Ovary (tissue), 9 donors: ENCODE results near the gene AGXT2. TPM values are rescaled to one million over a fixed set of nuclear protein-coding genes. Genes with fewer than 3 reads are reported as not detected.

Source experiments
- DNase-seq, 5 donors: peaks; one replicate each; pipeline ENCODE4 v3.0.0-alpha.2; 2019 to 2020
- H3K27ac ChIP-seq, 2 donors: fragments of 200-600 bp; one replicate each; pipeline versions ENCODE4 v1.5.1 to v1.8.0; 2019 to 2022
- H3K27me3 ChIP-seq: fragments of 200-600 bp; one replicate; pipeline ENCODE4 v1.8.0; 2022
- H3K36me3 ChIP-seq: fragments of 200-600 bp; sonication (generic); one replicate; pipeline ENCODE4 v1.5.1; 2019
- H3K4me1 ChIP-seq: one replicate; pipeline ENCODE4 v1.8.1; 2013; ENCODE audit warnings: mild to moderate bottlenecking, moderate library complexity; ENCODE audit not compliant: insufficient read depth
- H3K4me3 ChIP-seq: fragments of 200-600 bp; sonication (generic); one replicate; pipeline ENCODE4 v1.5.1; 2017
- H3K9me3 ChIP-seq, 2 donors: fragments of 200-600 bp in 1 of 2; sonication (generic) in 1 of 2; one replicate each; pipeline versions ENCODE4 v1.5.1 to v1.8.1; 2013 to 2019; ENCODE audit warnings: mild to moderate bottlenecking in 1 of 2, moderate library complexity in 1 of 2
- CTCF ChIP-seq, 3 donors: fragments of 450-650 bp in 2 of 3; fragments of 200-600 bp in 1 of 3; IDR thresholded peaks; one replicate each; pipeline versions ENCODE4 v1.5.1 to v1.8.0; 2016 to 2022; ENCODE audit warnings: antibody characterized with exemption in 3 of 3, mild to moderate bottlenecking in 1 of 3
- EP300 ChIP-seq: sonication (generic); formaldehyde crosslinking; IDR thresholded peaks from one replicate; pipeline ENCODE4 v1.6.1; 2017; ENCODE audit warnings: antibody characterized with exemption
- POLR2A ChIP-seq: fragments of 450-650 bp; IDR thresholded peaks from one replicate; pipeline ENCODE4 v1.6.1; 2017; ENCODE audit warnings: antibody characterized with exemption, mild to moderate bottlenecking, moderate library complexity
- WGBS, 3 donors: extraction: QIAGEN DNeasy Blood & Tissue Kit in 1 of 3; methylation state at CpG; one replicate each; pipeline versions ENCODE4 v1.1.5 to v1.1.7; 2013 to 2017; 5-methylcytosine and 5-hydroxymethylcytosine counted together
- intact Hi-C, 4 donors: fragments of 100-400 bp; cut with DNase I; formaldehyde crosslinking; loops; one replicate each; pipeline versions ENCODE4 v1.11.0 to v1.15.1; 2022 to 2023
- polyA plus RNA-seq, 2 donors: library from polyadenylated mRNA; stranded (reverse); fragments of 200-250 nt in 1 of 2; fragments of 350-450 nt in 1 of 2; fragmentation: Illumina TruSeq in 1 of 2; extraction: RNeasy Lipid Tissue Mini Kit (QIAGEN cat#74804) in 1 of 2; gene quantifications; one replicate each; pipeline ENCODE4 v1.2.3, GENCODE V29; 2013 to 2014
- total RNA-seq, 7 donors: library from RNA; depleted of rRNA in 2 of 7; stranded (reverse); fragments of >200 nt in 2 of 7; fragmentation: NEBNext Ultra II Directional in 3 of 7; extraction: Animal tissue kit (Norgen Biotek cat#: 25700) in 3 of 7; gene quantifications; one replicate each; pipeline versions ENCODE4 v1.1.0 to v1.2.4, GENCODE V29; 2016 to 2023
- donor health status: DM: no; HTN: no; CAD: no; lungs with moderate emphysema.
- donor health status: DM: no; HTN: no; CAD: no.
- donor health status: Bipolar disorder and iron deficiency.
- donor health status: DM: yes; HTN: yes; CAD: no.
- donor health status: DM: no; HTN: no; CAD: no.
- donor health status: DM: yes; HTN: yes; CAD: no.

Gene AGXT2
- total and polyA plus RNA-seq, 9 donors, result 0.10 to 0.15 TPM; not detected in 7

DNA sequence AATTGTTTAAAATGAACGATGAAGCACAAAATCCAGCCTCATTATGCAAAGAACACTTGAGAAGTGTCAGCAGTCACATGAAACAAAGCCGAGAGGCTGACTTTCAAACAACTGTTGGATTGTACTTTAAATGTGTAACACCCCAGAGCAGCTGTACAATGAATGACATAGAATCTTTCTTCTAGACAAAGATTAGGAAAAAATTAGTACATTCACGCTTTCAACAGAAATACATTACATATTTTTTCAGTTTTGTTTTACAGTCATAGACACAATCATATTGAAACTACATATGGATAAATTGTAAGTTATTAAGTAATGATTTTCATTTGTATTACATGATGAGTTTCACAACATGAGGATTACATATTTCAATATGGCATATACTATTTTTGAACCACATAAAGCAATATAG, 10.6 kb upstream of the AGXT2 start:
- intact Hi-C loops, result no loop called here
- Histone ChIP-seq H3K4me3 (no peak overlapping the region), H3K27ac (no peak overlapping the region), H3K4me1 (no peaks in the 10 kb centered on the region), H3K9me3 (no peaks in the 10 kb centered on the region), H3K27me3 (no peaks in the 10 kb centered on the region), H3K36me3 (no peaks in the 10 kb centered on the region)
- WGBS, 3 donors, result 83 to 89% (median 86%) methylated on average over 3 of the region's 3 CpGs
- no peak for TF ChIP-seq CTCF (IDR thresholded peaks at IDR 0.05)
- TF ChIP-seq EP300, result no peak
- no peak for TF ChIP-seq POLR2A
- DNase-seq, result no peak

GRCh38 chr5:35056686-35057085, 8.9 kb upstream of the AGXT2 start:
- Histone ChIP-seq H3K4me1 (no peaks in the 10 kb centered on the region), H3K9me3 (no peaks in the 10 kb centered on the region), H3K27me3 (no peaks in the 10 kb centered on the region), H3K4me3 (no peak overlapping the region), H3K36me3 (no peaks in the 10 kb centered on the region), H3K27ac (no peak overlapping the region)
- intact Hi-C loops, result no loop called here
- no peak for DNase-seq
- TF ChIP-seq CTCF (IDR thresholded peaks at IDR 0.05) (no peak), EP300 (no peak), POLR2A (no peak)
- 42 to 59% (median 51%) methylated on average over 2 of the region's 2 CpGs for WGBS, 3 donors

DNA sequence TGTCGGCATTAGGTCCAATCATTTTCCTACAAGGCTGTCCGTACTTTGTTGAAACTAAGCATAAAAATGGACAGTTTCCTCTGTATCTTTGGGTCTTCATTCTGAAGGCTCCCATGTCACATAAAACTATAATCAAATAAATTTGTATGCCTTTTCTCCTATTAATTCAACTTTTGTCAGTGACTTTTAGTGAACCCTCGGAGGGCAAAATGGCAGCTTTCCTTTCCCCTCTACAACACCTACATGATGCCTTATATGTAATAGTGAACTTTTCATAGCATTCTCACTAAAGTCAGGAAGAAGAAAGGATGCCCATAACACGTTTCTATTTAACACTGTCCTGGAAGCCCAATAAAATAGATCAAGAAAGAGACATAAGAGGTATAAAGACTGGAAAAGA, 5.1 kb upstream of the AGXT2 start:
- Histone ChIP-seq H3K36me3 (no peaks in the 10 kb centered on the region), H3K27ac (no peak overlapping the region), H3K27me3 (no peaks in the 10 kb centered on the region), H3K4me1 (no peaks in the 10 kb centered on the region), H3K9me3 (no peaks in the 10 kb centered on the region), H3K4me3 (no peak overlapping the region)
- intact Hi-C loops, result no loop called here
- no peak for TF ChIP-seq CTCF (IDR thresholded peaks at IDR 0.05)
- no peak for TF ChIP-seq POLR2A
- TF ChIP-seq EP300, result no peak
- DNase-seq, result no peak
- 86 to 90% (median 88%) methylated on average over 4 of the region's 4 CpGs for WGBS, 3 donors

DNA sequence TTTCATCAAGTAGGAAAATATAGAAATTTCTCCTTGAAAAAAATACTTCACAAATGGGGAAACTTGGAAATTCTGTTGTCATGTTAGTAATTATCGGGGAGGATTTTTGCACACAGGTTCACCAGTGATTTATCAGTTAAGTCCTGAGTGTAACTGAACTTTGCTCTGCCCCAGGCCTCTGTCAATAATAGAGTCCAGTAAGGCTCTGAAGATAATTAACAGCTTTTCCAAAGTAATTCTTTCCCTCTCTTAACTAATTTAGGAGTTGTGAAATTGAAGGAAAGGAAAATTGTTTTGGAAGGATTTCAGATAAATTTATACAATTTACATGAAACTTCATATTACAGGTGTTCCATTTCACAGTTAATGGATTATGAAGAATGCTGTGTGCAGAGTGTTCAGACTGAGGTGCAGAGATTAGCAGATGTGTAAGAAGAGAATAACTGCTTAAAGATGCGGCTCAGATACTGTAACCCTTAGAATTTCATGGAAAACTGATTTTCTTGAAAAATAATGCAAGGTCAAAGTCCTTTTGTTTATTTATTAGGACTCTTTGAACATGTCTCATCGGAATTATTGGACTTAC, 2.9 kb upstream of the AGXT2 start:
- 73 to 84% (median 82%) methylated on average over 3 of the region's 3 CpGs for WGBS, 3 donors

More for the DNA sequence above, 2.9 kb upstream of the AGXT2 start:
- H3K4me3 ChIP-seq, result no peak overlapping the region
- no peaks in the 10 kb centered on the region for H3K27me3 ChIP-seq
- TF ChIP-seq EP300, result no peak
- no peak for TF ChIP-seq CTCF (IDR thresholded peaks at IDR 0.05)
- TF ChIP-seq POLR2A, result no peak
- DNase-seq, result no peak
- H3K4me1 ChIP-seq, result no peaks in the 10 kb centered on the region
- H3K27ac ChIP-seq, result no peak overlapping the region
- intact Hi-C loops, result no loop called here
- no peaks in the 10 kb centered on the region for H3K9me3 ChIP-seq
- H3K36me3 ChIP-seq, result no peaks in the 10 kb centered on the region
